ENCODE measurements around the gene NETO2.

Gene NETO2

GRCh38 chr16:47043970-47044684 is 99.6 kb downstream of the NETO2 start:
- no peak for DNase-seq

- no peak for DNase-seq
Observed at GRCh38 chr16:47043200-47043599, 100.5 kb downstream of the NETO2 start.

- DNase-seq, result peak; percentile 54
Observed at GRCh38 chr16:47037746-47038458, 105.8 kb downstream of the NETO2 start.

DNA sequence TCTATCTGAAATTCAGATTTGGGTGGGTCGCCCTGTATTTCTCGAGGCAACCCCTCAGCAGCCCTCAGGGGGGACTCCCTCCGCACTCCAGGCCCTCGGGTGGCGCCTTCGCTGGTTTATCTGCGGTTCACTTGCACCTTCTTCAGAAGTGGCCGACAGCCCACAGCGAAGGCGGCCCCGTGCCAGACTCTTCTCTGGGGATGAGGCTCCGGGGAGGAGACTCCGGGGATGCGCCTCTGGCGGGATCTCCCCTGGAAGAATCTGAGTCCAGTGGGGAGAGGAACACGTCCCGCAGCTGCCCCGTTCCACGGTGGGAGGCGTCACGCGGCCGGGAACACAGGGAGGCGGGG is 106.4 kb downstream of the NETO2 start:
- DNase-seq, result no peak

DNA sequence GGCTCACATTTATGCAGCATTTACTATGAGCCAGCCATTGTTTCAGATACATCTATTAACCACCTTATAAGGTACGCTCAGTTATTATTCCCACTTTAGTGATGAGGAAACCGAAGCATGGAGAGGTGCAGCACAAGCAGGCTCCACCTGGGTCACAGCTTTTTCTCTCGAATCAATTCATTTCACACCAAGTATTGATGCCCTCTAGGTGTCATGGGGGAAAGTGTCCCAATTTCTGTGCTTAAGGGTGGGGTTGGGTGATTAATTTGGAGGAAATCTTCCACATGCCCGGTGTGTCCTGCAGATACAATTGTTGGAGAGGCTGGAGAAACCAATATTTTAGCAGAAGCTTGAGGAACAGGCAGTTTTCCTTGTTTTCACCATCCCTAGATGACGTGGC is 107.5 kb downstream of the NETO2 start:
- no peak for DNase-seq

DNA sequence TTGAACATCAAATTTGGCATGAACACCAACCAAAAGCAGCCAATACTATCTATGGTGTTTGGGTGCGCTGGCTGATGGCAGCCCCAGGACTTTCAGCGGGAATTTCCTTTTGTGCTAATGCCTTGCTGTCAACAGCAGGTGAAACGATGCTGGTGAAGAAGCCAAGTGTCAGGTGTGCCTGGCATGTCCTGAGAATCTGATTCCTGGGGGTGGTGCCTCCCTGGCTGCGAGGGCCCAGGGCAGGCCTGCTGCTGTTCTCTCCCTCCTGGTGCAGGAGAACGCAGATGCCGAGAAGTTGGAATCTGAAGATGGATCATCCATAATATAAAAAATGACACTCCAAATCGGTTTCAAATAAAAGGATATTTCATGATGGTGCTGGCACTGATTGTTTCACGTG is 108.3 kb downstream of the NETO2 start:
- no peak for DNase-seq

- no peak for DNase-seq
Observed at GRCh38 chr16:47034455-47034854, 109.3 kb downstream of the NETO2 start.

- no peak for DNase-seq
Observed at GRCh38 chr16:47033176-47033575, 110.6 kb downstream of the NETO2 start.

DNA sequence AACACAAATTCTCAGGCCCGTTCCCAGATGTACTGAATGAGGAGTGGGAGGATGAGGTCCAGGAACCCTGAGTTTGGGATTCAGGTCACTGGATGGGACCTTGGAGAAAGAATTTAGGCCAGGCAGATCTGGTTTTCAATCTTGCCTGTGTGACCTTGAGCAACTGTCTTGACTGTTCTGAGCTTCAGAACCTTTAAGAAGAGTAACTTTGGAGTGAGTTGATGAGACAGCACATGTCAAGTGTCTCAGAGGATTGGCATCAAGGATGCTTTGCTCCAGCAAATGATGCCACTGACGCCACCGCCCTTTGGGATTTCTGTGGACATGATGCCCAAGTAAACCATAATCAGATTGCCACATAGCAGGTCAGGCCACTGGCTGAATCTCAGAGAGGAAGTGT is 114.0 kb downstream of the NETO2 start:
- no peak for DNase-seq

- no peak for DNase-seq
Observed at GRCh38 chr16:47028767-47029377, 114.9 kb downstream of the NETO2 start.
